ENCODE measurements around the gene PHTF2.
A peak's percentile ranks its signal among the peaks of the same experiment; 100 is the strongest.

PHTF2 gene

GRCh38 chr7:77794000-77794399 is 4.6 kb upstream of the PHTF2 start:
- no peak for DNase-seq (ENCODE audit: low read depth)

- no peak for DNase-seq (ENCODE audit: low read depth)
These were observed 2.5 kb upstream of the PHTF2 start for GRCh38 chr7:77796109-77796508.

GRCh38 chr7:77796960-77797359 is 1.6 kb upstream of the PHTF2 start:
- no peak for DNase-seq (ENCODE audit: low read depth)

DNA sequence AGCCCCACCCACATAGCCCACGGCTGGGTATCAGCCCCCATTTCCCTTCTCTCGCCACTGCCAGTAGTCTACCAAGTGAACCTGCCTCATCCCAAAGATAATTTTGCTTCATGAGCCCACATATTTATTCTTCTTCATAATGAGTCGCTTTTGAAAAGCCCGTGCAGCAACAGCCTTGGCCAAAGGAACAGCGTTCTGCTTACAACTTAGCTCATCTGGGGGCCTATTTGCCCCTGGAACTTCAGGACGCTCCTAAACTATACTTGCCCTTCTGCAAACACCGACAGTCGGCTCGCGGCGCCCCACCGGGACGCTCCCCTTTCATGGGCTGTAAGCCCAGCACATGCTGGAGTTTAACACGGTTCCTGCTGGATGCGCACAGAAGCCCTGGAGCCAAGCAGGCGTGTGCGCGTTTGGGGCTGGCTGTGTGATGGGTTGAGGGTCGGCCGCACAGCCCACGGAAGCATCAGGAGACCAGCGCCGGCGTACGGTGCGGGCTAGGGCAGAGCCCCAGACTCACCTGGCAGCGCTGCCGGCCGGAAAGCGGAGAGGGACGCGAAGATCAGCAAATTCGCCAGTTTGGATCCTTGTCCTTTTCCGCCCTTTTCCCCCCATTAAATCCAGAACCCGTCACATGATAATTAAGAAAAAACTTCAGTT is 709 bp upstream of the PHTF2 start:
- no peak for DNase-seq (ENCODE audit: low read depth)

DNA sequence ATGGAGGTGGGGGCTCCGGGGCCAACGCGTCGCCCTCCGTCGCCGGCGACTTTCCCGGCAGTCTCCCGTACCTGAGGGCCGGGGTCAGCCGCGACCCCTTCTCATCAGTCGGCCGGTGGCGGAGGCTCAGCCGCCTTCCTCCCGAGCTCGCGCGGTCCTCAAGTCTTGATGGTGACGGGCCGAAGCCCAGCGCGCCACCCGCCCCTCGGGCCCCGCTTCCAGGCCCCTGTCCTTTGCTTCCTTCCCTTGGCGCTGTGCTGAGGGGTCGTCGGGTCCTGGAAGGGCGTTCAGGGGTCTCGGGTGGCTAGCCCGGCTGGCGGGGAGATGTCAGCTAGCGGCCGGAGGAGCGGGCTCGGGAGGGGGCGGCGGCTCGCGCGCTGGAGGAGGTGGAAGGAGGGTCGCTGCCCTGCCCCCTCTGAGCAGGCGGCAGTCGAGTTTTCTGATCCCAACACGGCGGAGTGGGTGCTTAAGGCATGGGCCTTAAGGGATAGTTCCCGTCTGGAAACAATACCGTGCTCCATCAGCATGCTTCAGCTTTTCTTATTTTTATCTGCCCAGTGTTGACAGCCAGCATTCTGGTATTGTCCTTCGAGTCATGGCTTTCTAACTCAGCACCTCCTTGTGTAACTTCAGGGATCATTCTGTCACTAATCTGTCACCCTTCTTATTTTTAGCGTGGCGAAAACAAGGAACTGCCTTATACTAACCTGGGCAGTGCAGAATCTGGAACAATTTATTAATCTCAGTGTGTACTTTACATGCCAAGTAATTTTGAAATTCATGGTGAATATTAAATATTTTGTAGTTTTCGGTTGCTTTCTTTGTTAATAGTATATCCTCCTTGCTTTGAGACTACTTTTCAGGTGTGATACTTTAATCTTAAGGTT is 748 bp downstream of the PHTF2 start:
- peak; percentile 16 for DNase-seq (ENCODE audit: low read depth)

- peak; percentile 11 for DNase-seq (ENCODE audit: low read depth)
These were observed 1.6 kb downstream of the PHTF2 start for GRCh38 chr7:77800158-77800557.

GRCh38 chr7:77800730-77801129 is 2.2 kb downstream of the PHTF2 start:
- DNase-seq (ENCODE audit: low read depth), result no peak

- DNase-seq (ENCODE audit: low read depth), result no peak
These were observed 4.2 kb downstream of the PHTF2 start for GRCh38 chr7:77802557-77803405.

GRCh38 chr7:77806425-77806824 is 7.9 kb downstream of the PHTF2 start:
- DNase-seq (ENCODE audit: low read depth), result no peak

GRCh38 chr7:77808517-77808916 is 9.9 kb downstream of the PHTF2 start:
- DNase-seq (ENCODE audit: low read depth), result no peak

- DNase-seq (ENCODE audit: low read depth), result no peak
These were observed 13.1 kb downstream of the PHTF2 start for GRCh38 chr7:77811516-77812289.

GRCh38 chr7:77812290-77812685 is 13.7 kb downstream of the PHTF2 start:
- DNase-seq (ENCODE audit: low read depth), result no peak

GRCh38 chr7:77813180-77813579 is 14.6 kb downstream of the PHTF2 start:
- DNase-seq (ENCODE audit: low read depth), result no peak

DNA sequence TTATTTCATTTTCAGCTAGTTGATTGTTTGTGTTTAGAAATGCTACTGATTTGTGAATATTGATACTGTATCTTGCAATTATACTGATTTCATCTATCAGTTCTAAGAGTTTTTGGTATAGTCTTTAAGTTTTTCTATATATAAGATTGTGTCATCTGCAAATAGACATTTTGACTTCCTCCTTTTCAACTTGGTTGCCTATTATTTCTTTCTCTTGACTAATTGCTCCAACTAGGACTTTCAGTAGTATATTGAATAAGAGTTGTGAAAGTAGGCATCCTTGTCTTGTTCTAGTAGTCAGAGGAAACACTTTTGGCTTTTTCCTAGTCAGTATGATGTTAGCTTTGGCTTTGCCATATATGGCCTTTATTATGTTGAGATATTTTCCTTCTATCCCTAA is 20.4 kb downstream of the PHTF2 start:
- DNase-seq (ENCODE audit: low read depth), result no peak

- no peak for DNase-seq (ENCODE audit: low read depth)
These were observed 22.4 kb downstream of the PHTF2 start for GRCh38 chr7:77820967-77821366.

- no peak for DNase-seq (ENCODE audit: low read depth)
These were observed 23.7 kb downstream of the PHTF2 start for GRCh38 chr7:77822269-77822668.

DNA sequence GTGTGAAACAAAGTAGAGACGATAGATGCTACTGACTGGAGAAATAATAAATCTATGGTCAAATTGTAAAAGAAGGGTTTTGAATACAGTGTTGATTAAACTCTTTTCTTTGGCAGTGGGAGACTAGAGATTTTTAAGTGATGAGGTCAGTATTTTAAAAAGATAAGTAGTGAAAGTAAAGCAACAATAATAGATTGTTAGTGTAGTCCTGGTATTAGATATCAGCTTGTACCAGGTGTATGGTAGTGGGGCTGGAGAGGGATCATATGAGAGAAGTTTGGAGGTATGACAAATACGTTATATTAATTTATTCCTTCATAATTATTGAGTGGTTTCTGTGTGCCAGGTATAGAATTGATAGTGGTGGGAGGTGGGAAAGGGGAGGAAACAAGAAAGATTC is 25.2 kb downstream of the PHTF2 start:
- no peak for DNase-seq (ENCODE audit: low read depth)

- no peak for DNase-seq (ENCODE audit: low read depth)
These were observed 26.1 kb downstream of the PHTF2 start for GRCh38 chr7:77824636-77825035.

DNA sequence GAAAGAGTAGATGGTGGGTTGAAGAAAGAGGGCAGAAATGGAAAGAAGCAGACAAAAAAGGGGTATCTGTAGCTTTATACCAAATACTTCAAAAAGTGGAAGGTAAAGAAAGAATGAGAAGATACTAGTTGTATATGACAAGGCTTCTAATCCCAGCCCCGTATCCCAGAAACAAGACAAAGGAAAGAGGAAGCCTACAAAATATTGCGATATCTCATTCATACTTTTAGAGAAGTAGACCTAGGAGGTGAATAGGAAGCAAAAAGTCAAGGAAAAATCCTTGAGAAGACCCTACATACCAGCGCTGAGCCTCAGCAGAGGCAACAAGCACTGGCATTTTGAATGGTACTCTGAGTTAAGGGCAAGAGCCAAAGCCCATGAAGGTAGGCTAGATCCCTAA is 26.6 kb downstream of the PHTF2 start:
- no peak for DNase-seq (ENCODE audit: low read depth)

DNA sequence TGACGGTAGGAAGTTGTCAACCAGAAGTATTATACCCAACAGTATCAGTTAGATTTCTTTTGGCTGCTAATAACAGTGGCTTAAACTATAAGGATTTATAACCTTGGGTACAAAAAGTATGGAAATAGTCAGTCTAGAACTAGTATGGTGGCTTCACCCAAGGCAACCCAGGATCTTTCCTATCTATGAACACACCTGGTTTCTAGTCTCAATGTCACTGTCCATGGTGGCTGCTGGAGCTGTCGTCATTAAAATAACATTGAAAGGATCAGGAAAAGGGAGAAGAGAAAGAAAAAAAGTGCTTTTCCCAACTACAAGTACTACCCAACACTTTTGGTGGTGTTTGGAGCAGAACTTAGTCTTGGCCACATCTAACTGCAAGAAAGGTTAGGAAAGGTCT is 27.7 kb downstream of the PHTF2 start:
- no peak for DNase-seq (ENCODE audit: low read depth)

DNA sequence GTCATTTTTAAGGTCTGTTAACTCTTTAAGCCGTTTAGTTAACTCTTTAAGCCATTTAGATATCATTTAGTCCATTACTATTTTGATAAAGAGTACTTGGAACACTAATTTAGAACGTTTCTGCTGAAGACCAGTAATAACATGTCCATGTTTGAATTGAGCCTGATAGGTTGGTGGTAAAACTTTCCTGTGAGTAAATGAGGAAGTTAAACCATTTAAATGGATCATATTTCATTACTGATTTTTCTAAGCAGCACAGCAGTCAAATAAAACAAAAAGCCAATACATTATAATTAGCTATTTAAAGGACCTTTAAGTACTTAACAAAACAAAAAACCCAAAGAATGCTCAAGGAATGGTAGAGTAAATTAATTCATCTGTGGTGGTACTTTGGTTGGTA is 29.4 kb downstream of the PHTF2 start:
- no peak for DNase-seq (ENCODE audit: low read depth)

Measured in activated T-cell treated with anti-CD3 and anti-CD28 coated beads for 24 hours (primary cell).